IMR-90 (cell line): ENCODE data around the gene ADIG. TPM values are rescaled to one million over a fixed set of nuclear protein-coding genes. Genes with fewer than 3 reads are reported as not detected.

Source experiments
- ATAC-seq: fragments of 200-7000 bp; cut with Tn5 transposase; 2 replicates; pipeline ENCODE4 v1.9.1; 2020; ENCODE audit warnings: low read depth, mild to moderate bottlenecking, moderate library complexity
- BruUV-seq: library from RNA; stranded (reverse); fragments of 400-500 nt; replicated peaks from 2 replicates; lab custom pipeline; 2021; lab: Mats Ljungman, UMichigan
- CTCF ChIA-PET: fragments of 300-600 bp; formaldehyde crosslinking; extraction: SDS; loops from one replicate; lab custom pipeline; 2021; ENCODE audit warnings: antibody characterized with exemption; lab: Yijun Ruan, JAX
- POLR2A ChIA-PET: fragments of 300-600 bp; sonication (Branson Sonifier 250); formaldehyde crosslinking; loops from one replicate; lab custom pipeline; 2022; ENCODE audit warnings: antibody characterized with exemption; ENCODE audit not compliant: unreplicated experiment; lab: Charles Lee
- DNase-seq: peaks from one replicate; pipeline ENCODE4 v3.0.0; 2013
- H2AFZ ChIP-seq: replicated peaks from 2 replicates; pipeline ENCODE3; 2013; ENCODE audit warnings: low read length, mild to moderate bottlenecking; ENCODE audit not compliant: poor library complexity
- H2AK5ac ChIP-seq: 2 replicates; pipeline ENCODE4 v1.6.1; 2013; ENCODE audit warnings: low read depth, low read length, inconsistent platforms
- H2AK9ac ChIP-seq: replicated peaks from 2 replicates; pipeline ENCODE3; 2013; ENCODE audit warnings: mild to moderate bottlenecking, low read depth, low read length, moderate library complexity; ENCODE audit not compliant: poor library complexity
- H2BK120ac ChIP-seq: 2 replicates; pipeline ENCODE4 v1.6.1; 2013; ENCODE audit warnings: low read depth, low read length, inconsistent platforms
- H2BK15ac ChIP-seq: 3 replicates; pipeline ENCODE4 v1.6.1; 2013; ENCODE audit warnings: low read depth, low read length, inconsistent platforms
- H2BK20ac ChIP-seq: 2 replicates; pipeline ENCODE4 v1.6.1; 2013; ENCODE audit warnings: low read depth, mild to moderate bottlenecking, inconsistent platforms, low read length, moderate library complexity
- H2BK5ac ChIP-seq: 2 replicates; pipeline ENCODE4 v1.6.1; 2013; ENCODE audit warnings: mild to moderate bottlenecking, low read depth, low read length, inconsistent platforms; ENCODE audit not compliant: poor library complexity, severe bottlenecking
- H3K14ac ChIP-seq: replicated peaks from 2 replicates; pipeline ENCODE4 v1.6.1; 2013; ENCODE audit warnings: low read depth, low read length, inconsistent platforms
- H3K18ac ChIP-seq: 2 replicates; pipeline ENCODE4 v1.6.1; 2013; ENCODE audit warnings: low read depth, low read length, control low read depth
- H3K23ac ChIP-seq: 2 replicates; pipeline ENCODE4 v1.6.1; 2013; ENCODE audit warnings: low read depth, low read length, inconsistent platforms
- H3K27ac ChIP-seq: 2 replicates; pipeline ENCODE4 v1.5.1; 2013; ENCODE audit warnings: mild to moderate bottlenecking, control low read depth, low read length; ENCODE audit not compliant: insufficient read depth
- H3K27me3 ChIP-seq: 2 replicates; pipeline ENCODE4 v1.6.1; 2013; ENCODE audit warnings: low read length; ENCODE audit not compliant: control insufficient read depth, insufficient read depth
- H3K36me3 ChIP-seq: 2 replicates; pipeline ENCODE4 v1.6.1; 2013; ENCODE audit warnings: low read length, mixed read lengths; ENCODE audit not compliant: control insufficient read depth, insufficient read depth
- H3K4ac ChIP-seq: 2 replicates; pipeline ENCODE4 v1.6.1; 2013; ENCODE audit warnings: low read depth, low read length, inconsistent platforms
- H3K4me1 ChIP-seq: 2 replicates; pipeline ENCODE4 v1.6.1; 2013; ENCODE audit warnings: low read length, mixed read lengths; ENCODE audit not compliant: control insufficient read depth, insufficient read depth
- H3K4me2 ChIP-seq: 2 replicates; pipeline ENCODE4 v1.6.1; 2013; ENCODE audit warnings: low read depth, mild to moderate bottlenecking, control low read depth, low read length, moderate library complexity
- H3K4me3 ChIP-seq: 2 replicates; pipeline ENCODE4 v1.5.1; 2013; ENCODE audit warnings: low read depth, mild to moderate bottlenecking, control low read depth, low read length, moderate library complexity; ENCODE audit not compliant: insufficient read depth
- H3K56ac ChIP-seq: 2 replicates; pipeline ENCODE4 v1.6.1; 2013; ENCODE audit warnings: low read length, inconsistent platforms; ENCODE audit not compliant: insufficient read depth; ENCODE audit errors: extremely low read depth
- H3K79me1 ChIP-seq, 2 experiments: 2 replicates each; pipeline ENCODE4 v1.6.1; 2013; ENCODE audit warnings: low read length in 2 of 2, inconsistent platforms in 1 of 2, low read depth in 1 of 2
- H3K9ac ChIP-seq: 2 replicates; pipeline ENCODE4 v1.6.1; 2013; ENCODE audit warnings: low read depth, low read length, control low read depth
- H3K9me1 ChIP-seq: 2 replicates; pipeline ENCODE4 v1.6.1; 2013; ENCODE audit warnings: low read length, inconsistent platforms; ENCODE audit not compliant: insufficient read depth
- H3K9me3 ChIP-seq: 2 replicates; pipeline ENCODE4 v1.6.1; 2013; ENCODE audit warnings: low read length; ENCODE audit not compliant: control insufficient read depth, insufficient read depth
- H4K20me1 ChIP-seq: 2 replicates; pipeline ENCODE4 v1.6.1; 2013; ENCODE audit warnings: low read length, inconsistent platforms; ENCODE audit not compliant: insufficient read depth
- H4K5ac ChIP-seq: 2 replicates; pipeline ENCODE4 v1.6.1; 2013; ENCODE audit warnings: mild to moderate bottlenecking, low read depth, low read length, control low read depth
- H4K8ac ChIP-seq, 2 experiments: 2 replicates each; pipeline ENCODE4 v1.6.1; 2013; ENCODE audit warnings: low read depth in 2 of 2, low read length in 2 of 2, control low read depth in 1 of 2, inconsistent platforms in 1 of 2
- H4K91ac ChIP-seq: 2 replicates; pipeline ENCODE4 v1.6.1; 2013; ENCODE audit warnings: low read depth, low read length, inconsistent platforms; ENCODE audit not compliant: insufficient read depth
- BHLHE40 ChIP-seq: fragments of 150-350 bp; IDR thresholded peaks from 2 replicates; pipeline ENCODE4 v1.6.1; 2016; ENCODE audit warnings: mild to moderate bottlenecking, low read depth, low read length
- CEBPB ChIP-seq: IDR thresholded peaks from 2 replicates; pipeline ENCODE4 v1.6.1; 2012; ENCODE audit warnings: low read depth, low read length, improper control_type of control experiment
- CHD1 ChIP-seq: IDR thresholded peaks from 2 replicates; pipeline ENCODE4 v1.6.1; 2012; ENCODE audit warnings: low read depth, low read length, improper control_type of control experiment
- CTCF ChIP-seq: conservative IDR thresholded peaks from 2 replicates; pipeline ENCODE4 v1.5.1; 2012; ENCODE audit warnings: mild to moderate bottlenecking, low read depth, low read length, improper control_type of control experiment
- ELK1 ChIP-seq: fragments of 150-350 bp; IDR thresholded peaks from 2 replicates; pipeline ENCODE4 v1.6.1; 2016; ENCODE audit warnings: low read depth, mild to moderate bottlenecking, low read length, moderate library complexity, borderline replicate concordance
- MAFK ChIP-seq: IDR thresholded peaks from 2 replicates; pipeline ENCODE4 v1.6.1; 2012; ENCODE audit warnings: low read depth, low read length, improper control_type of control experiment
- MAZ ChIP-seq: IDR thresholded peaks from 2 replicates; pipeline ENCODE4 v1.6.1; 2012; ENCODE audit warnings: low read depth, mild to moderate bottlenecking, low read length, improper control_type of control experiment, moderate library complexity, borderline replicate concordance
- MXI1 ChIP-seq: IDR thresholded peaks from 2 replicates; pipeline ENCODE4 v1.6.1; 2012; ENCODE audit warnings: low read depth, mild to moderate bottlenecking, low read length, moderate library complexity, borderline replicate concordance
- NFE2L2 ChIP-seq: fragments of 150-350 bp; IDR thresholded peaks from 2 replicates; pipeline ENCODE4 v1.6.1; 2016; ENCODE audit warnings: low read depth, mild to moderate bottlenecking, low read length
- POLR2A ChIP-seq: IDR thresholded peaks from 2 replicates; pipeline ENCODE4 v1.6.1; 2012; ENCODE audit warnings: mild to moderate bottlenecking, low read depth, low read length
- RAD21 ChIP-seq: IDR thresholded peaks from 2 replicates; pipeline ENCODE4 v1.6.1; 2012; ENCODE audit warnings: low read length, improper control_type of control experiment
- RCOR1 ChIP-seq: IDR thresholded peaks from 2 replicates; pipeline ENCODE4 v1.6.1; 2012; ENCODE audit warnings: mild to moderate bottlenecking, low read length, improper control_type of control experiment; ENCODE audit not compliant: insufficient replicate concordance
- RFX5 ChIP-seq: IDR thresholded peaks from 2 replicates; pipeline ENCODE4 v1.8.0; 2012; ENCODE audit warnings: low read depth, mild to moderate bottlenecking, low read length, moderate library complexity
- SMC3 ChIP-seq: fragments of 150-350 bp; IDR thresholded peaks from 2 replicates; pipeline ENCODE4 v1.6.1; 2016; ENCODE audit warnings: low read depth, mild to moderate bottlenecking, antibody characterized with exemption, low read length, moderate library complexity
- USF2 ChIP-seq: fragments of 150-350 bp; IDR thresholded peaks from 2 replicates; pipeline ENCODE4 v1.6.1; 2017; ENCODE audit warnings: mild to moderate bottlenecking, antibody characterized with exemption, low read length, low read depth
- WGBS, 2 experiments: methylation state at CpG; one replicate each; pipeline versions ENCODE4 v1.1.5 to v1.1.7; 2013; ENCODE audit warnings: missing lambda C conversion rate in 2 of 2; ENCODE audit not compliant: insufficient read length in 1 of 2; ENCODE audit errors: extremely low coverage in 2 of 2; 5-methylcytosine and 5-hydroxymethylcytosine counted together
- dilution Hi-C: fragments of 300-500 bp; cut with HindIII; formaldehyde crosslinking; loops from one replicate; pipeline ENCODE4 v1.14.3; 2018; ENCODE audit warnings: low sequenced_read_pairs; ENCODE audit not compliant: unreplicated experiment
- in situ Hi-C: fragments of 300-500 bp; cut with MboI; formaldehyde crosslinking; loops from 3 replicates; pipeline ENCODE4 v1.14.3; 2019; ENCODE audit warnings: low sequenced_read_pairs, inconsistent platforms, mixed read lengths
- intact Hi-C: fragments of 100-400 bp; cut with micrococcal nuclease; formaldehyde crosslinking; loops from 2 replicates; pipeline ENCODE4 v1.10.0; 2022
- polyA plus RNA-seq, 3 experiments: library from polyadenylated mRNA; depleted of rRNA; stranded (reverse); fragments of >200 nt; gene quantifications; 2 replicates each; pipeline ENCODE4 v1.2.3, GENCODE V29; 2012; ENCODE audit warnings: low replicate concordance in 1 of 3
- total RNA-seq: library from RNA; depleted of rRNA; stranded (reverse); fragments of >200 nt; gene quantifications from 2 replicates; pipeline ENCODE4 v1.2.3, GENCODE V29; 2012

The ADIG gene
- total and polyA plus RNA-seq, 2 of the 4 experiments (the other 2 are of a cell fraction): not detected

GRCh38 chr20:38569747-38570525 is 11.1 kb upstream of the ADIG start:
- Histone ChIP-seq H3K79me1 (no peaks in the 10 kb centered on the region; a peak in 1 of 4 replicates), H2BK20ac (no peak overlapping the region), H3K56ac (no peak overlapping the region), H3K4me2 (no peak overlapping the region), H3K9me3 (no peaks in the 10 kb centered on the region), H3K9ac (no peak overlapping the region), H3K14ac (no peak overlapping the region), H4K20me1 (no peaks in the 10 kb centered on the region), H2BK15ac (no peak overlapping the region), H2BK120ac (no peak overlapping the region), H3K36me3 (peaks cover 25% of the 10 kb centered on the region), H3K18ac (no peak overlapping the region), H4K8ac (no peak overlapping the region), H3K4ac (no peak overlapping the region), H3K4me3 (no peak overlapping the region), H2AFZ (no peak overlapping the region), H3K27ac (no peak overlapping the region), H3K4me1 (no peaks in the 10 kb centered on the region), H2AK9ac (no peak overlapping the region), H4K91ac (no peak overlapping the region), H4K5ac (no peak overlapping the region), H3K27me3 (no peaks in the 10 kb centered on the region), H2BK5ac (no peak overlapping the region), H2AK5ac (no peak overlapping the region), H3K23ac (no peak overlapping the region), H3K9me1 (0 out of 2 replicates have a peak, but pooled peaks cover 2% of the 10 kb centered on the region)
- dilution Hi-C loops: no loop called here
- in situ Hi-C loops: no loop called here
- BruUV-seq: no TSS peak
- no peak for ATAC-seq
- POLR2A ChIA-PET: no interaction called here
- intact Hi-C loops: no loop called here
- CTCF ChIA-PET: interaction anchor here (1.5 kb wide), 1 partner anchor 21 kb away, joined by 3 read pairs; no protein-coding TSS in a partner anchor
- DNase-seq: no peak
- no CpG with 5 or more reads among the region's 5 CpGs for WGBS, 2 experiments
- TF ChIP-seq BHLHE40: no peak
- no peak for TF ChIP-seq NFE2L2
- TF ChIP-seq RFX5: no peak
- no peak for TF ChIP-seq MAFK
- no peak for TF ChIP-seq POLR2A
- TF ChIP-seq CTCF: no peak
- no peak for TF ChIP-seq ELK1
- TF ChIP-seq MXI1: no peak
- no peak for TF ChIP-seq MAZ
- TF ChIP-seq RCOR1: no peak
- no peak for TF ChIP-seq RAD21
- no peak for TF ChIP-seq CHD1
- TF ChIP-seq CEBPB: no peak
- no peak for TF ChIP-seq USF2
- no peak for TF ChIP-seq SMC3
